Gastrocnemius medialis (tissue), 4 donors: ENCODE results near the gene WDR5. TPM values are rescaled to one million over a fixed set of nuclear protein-coding genes. Genes with fewer than 3 reads are reported as not detected.

Experiments used
- ATAC-seq, 2 donors: fragments of 150-250 bp; one replicate each; pipeline ENCODE4 v1.9.1; 2016
- DNase-seq, 2 donors: peaks; one replicate each; pipeline ENCODE4 v3.0.0-alpha.2; 2019
- H3K27ac ChIP-seq, 4 donors: fragments of 200-600 bp; sonication (generic); 1 replicate in 1 of 4; 2 replicates in 3 of 4; pipeline ENCODE4 v1.5.1; 2016 to 2018; ENCODE audit warnings: mild to moderate bottlenecking in 2 of 4, moderate library complexity in 1 of 4
- H3K27me3 ChIP-seq, 3 donors: fragments of 200-600 bp; sonication (generic) in 2 of 3; 1 replicate in 1 of 3; 2 replicates in 2 of 3; pipeline versions ENCODE4 v1.5.1 to v1.6.0; 2016 to 2019; ENCODE audit warnings: mild to moderate bottlenecking in 1 of 3, moderate library complexity in 1 of 3
- H3K36me3 ChIP-seq, 2 donors: fragments of 200-600 bp; sonication (generic) in 1 of 2; one replicate each; pipeline ENCODE4 v1.5.1; 2017 to 2018
- H3K4me1 ChIP-seq, 2 donors: fragments of 200-600 bp; sonication (generic) in 1 of 2; one replicate each; pipeline ENCODE4 v1.5.1; 2016 to 2017; ENCODE audit warnings: mild to moderate bottlenecking in 2 of 2
- H3K4me3 ChIP-seq, 4 donors: fragments of 200-600 bp; sonication (generic) in 3 of 4; 1 replicate in 1 of 4; 2 replicates in 3 of 4; pipeline ENCODE4 v1.5.1; 2016 to 2019; ENCODE audit warnings: mild to moderate bottlenecking in 2 of 4
- H3K9me3 ChIP-seq, 3 donors: fragments of 200-600 bp; sonication (generic) in 2 of 3; 1 replicate in 1 of 3; 2 replicates in 2 of 3; pipeline ENCODE4 v1.5.1; 2016 to 2019
- POLR2A ChIP-seq, 2 donors: fragments of 450-650 bp; IDR thresholded peaks; one replicate each; pipeline ENCODE4 v1.6.1; 2017; ENCODE audit warnings: antibody characterized with exemption in 2 of 2, mild to moderate bottlenecking in 2 of 2, moderate library complexity in 2 of 2
- in situ Hi-C, 4 donors: fragments of 200-750 bp; cut with MboI; loops; one replicate each; pipeline versions ENCODE4 v1.15.0 to v1.8.0; 2017; ENCODE audit warnings: low sequenced_read_pairs in 4 of 4
- intact Hi-C: fragments of 100-400 bp; cut with DNase I; formaldehyde crosslinking; loops from one replicate; pipeline ENCODE4 v1.15.1; 2023; ENCODE audit warnings: low total_unique reads
- total RNA-seq, 4 donors: library from RNA; depleted of rRNA; stranded (reverse); fragments of >200 nt; gene quantifications; one replicate each; pipeline versions ENCODE4 v1.1.0 to v1.2.3, GENCODE V29; 2016
- TF ChIP-seq, protein P1 (sequence below), 5 experiments: fragments of 450-650 bp in 3 of 5; fragments of 200-600 bp in 2 of 5; sonication (generic) in 2 of 5; IDR thresholded peaks in 4 of 5; conservative IDR thresholded peaks in 1 of 5; 1 replicate in 4 of 5; 2 replicates in 1 of 5; pipeline ENCODE4 v1.5.1; 2016 to 2019; ENCODE audit warnings: antibody characterized with exemption in 5 of 5, mild to moderate bottlenecking in 3 of 5, moderate library complexity in 3 of 5

Gene WDR5
- total RNA-seq, 4 donors from 2014 or later: 19.8 to 39.3 (median 31.9) TPM

DNA sequence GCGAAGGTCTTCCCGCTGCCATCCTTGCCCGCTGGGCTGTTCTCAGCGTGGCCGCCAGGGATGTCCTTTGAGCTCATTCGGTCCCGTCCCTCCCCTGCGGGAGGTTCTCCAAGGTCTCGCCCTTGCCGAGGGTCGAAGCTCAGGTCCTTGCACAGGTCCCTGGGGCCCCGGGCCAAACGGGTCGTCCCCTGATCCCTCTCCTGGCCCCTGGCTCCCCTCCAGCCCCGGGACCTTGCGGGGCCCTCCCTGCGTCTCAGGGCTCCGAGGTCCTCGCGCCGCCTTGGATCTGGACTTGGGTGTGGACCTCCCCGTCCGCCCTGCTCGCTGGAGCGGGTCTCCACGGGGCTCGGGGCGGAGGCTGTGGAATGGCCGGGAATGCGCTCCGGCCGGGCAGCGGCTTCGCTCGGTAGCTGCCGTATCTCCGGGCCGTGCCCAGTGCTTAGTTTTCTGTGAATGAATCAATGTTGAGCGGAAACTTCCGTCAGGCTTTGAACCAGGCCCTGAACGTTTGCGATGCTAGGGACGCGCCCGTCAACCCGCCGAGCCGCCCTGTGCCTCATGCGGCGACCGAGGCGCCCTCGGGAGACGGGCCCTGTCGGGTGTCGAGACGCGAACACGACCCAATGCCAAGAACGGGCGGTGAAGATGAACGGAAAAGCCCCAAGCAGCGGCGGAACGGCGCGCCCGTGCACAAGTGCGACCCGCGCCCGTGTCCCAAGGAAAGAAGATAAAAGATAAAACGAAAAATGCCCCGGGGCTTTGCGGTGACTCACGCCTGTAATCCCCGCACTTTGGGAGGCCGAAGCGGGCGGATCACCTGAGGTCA, 27.7 kb downstream of the WDR5 start:
- Histone ChIP-seq H3K4me3 (no peak overlapping the region), H3K27me3 (no peaks in the 10 kb centered on the region), H3K4me1 (peaks cover 4 to 10% of the 10 kb centered on the region in 2 donors), H3K36me3 (peaks cover 0 to 2% of the 10 kb centered on the region in 2 donors), H3K9me3 (no peaks in the 10 kb centered on the region), H3K27ac (no peak overlapping the region)
- ATAC-seq (peak in 1 of 2 donors; percentile 31), DNase-seq (peak; percentile 45 to 60)
- intact Hi-C loops: loop anchor here (1.0 to 10.0 kb wide), 3 partner anchors 27 to 571 kb away; partner anchors contain the start of gene WDR5
- TF ChIP-seq, protein P1, sequence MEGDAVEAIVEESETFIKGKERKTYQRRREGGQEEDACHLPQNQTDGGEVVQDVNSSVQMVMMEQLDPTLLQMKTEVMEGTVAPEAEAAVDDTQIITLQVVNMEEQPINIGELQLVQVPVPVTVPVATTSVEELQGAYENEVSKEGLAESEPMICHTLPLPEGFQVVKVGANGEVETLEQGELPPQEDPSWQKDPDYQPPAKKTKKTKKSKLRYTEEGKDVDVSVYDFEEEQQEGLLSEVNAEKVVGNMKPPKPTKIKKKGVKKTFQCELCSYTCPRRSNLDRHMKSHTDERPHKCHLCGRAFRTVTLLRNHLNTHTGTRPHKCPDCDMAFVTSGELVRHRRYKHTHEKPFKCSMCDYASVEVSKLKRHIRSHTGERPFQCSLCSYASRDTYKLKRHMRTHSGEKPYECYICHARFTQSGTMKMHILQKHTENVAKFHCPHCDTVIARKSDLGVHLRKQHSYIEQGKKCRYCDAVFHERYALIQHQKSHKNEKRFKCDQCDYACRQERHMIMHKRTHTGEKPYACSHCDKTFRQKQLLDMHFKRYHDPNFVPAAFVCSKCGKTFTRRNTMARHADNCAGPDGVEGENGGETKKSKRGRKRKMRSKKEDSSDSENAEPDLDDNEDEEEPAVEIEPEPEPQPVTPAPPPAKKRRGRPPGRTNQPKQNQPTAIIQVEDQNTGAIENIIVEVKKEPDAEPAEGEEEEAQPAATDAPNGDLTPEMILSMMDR (IDR thresholded peaks at IDR 0.05 in 4 of 5, conservative IDR thresholded peaks at IDR 0.05 in 1 of 5): peak; percentile 39 to 63 (median 60)
- TF ChIP-seq POLR2A (IDR thresholded peaks at IDR 0.05): no peak
- in situ Hi-C loops: loop anchor here in 2 of 4 donors (10.0 kb wide), 2 partner anchors 161 to 281 kb away; partner anchors contain the start of gene RXRA (in 1 of the 2)

DNA sequence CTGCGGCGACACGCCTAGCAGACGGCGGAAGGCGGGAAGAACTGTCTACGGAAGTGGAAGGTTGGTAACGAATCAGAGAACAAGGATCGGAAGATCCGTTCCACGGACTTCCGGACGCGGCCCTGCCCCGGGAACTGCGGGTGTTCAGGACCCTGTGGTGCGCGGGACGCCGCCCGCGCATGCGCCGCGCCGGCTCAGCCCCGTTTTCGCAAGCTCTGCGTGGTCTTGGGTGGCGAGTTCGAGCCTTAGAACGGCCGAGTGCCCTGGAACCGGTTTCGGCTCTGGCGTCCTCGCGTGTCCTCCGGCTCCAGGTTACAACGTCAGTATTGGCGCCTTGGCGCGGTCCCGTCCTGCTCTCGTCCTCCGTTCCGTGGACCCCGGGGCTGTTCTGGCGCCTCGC, 29.0 kb downstream of the WDR5 start:
- DNase-seq (no peak), ATAC-seq (no peak)
- no peak overlapping the region for H3K4me3 ChIP-seq
- no peak overlapping the region for H3K27ac ChIP-seq
- H3K4me1 ChIP-seq: peaks cover 4 to 10% of the 10 kb centered on the region in 2 donors
- intact Hi-C loops (loop anchor here (1.0 to 10.0 kb wide), 2 partner anchors 43 to 570 kb away; no protein-coding TSS in a partner anchor), in situ Hi-C loops (loop anchor here (5.0 to 10.0 kb wide), 4 partner anchors 160 to 282 kb away; partner anchors contain the start of gene RXRA (in 1 of the 4))
- TF ChIP-seq, protein P1 (IDR thresholded peaks at IDR 0.05 in 4 of 5, conservative IDR thresholded peaks at IDR 0.05 in 1 of 5): no peak
- no peak for TF ChIP-seq POLR2A (IDR thresholded peaks at IDR 0.05)
- no peaks in the 10 kb centered on the region for H3K9me3 ChIP-seq
- no peaks in the 10 kb centered on the region for H3K36me3 ChIP-seq
- no peaks in the 10 kb centered on the region for H3K27me3 ChIP-seq

DNA sequence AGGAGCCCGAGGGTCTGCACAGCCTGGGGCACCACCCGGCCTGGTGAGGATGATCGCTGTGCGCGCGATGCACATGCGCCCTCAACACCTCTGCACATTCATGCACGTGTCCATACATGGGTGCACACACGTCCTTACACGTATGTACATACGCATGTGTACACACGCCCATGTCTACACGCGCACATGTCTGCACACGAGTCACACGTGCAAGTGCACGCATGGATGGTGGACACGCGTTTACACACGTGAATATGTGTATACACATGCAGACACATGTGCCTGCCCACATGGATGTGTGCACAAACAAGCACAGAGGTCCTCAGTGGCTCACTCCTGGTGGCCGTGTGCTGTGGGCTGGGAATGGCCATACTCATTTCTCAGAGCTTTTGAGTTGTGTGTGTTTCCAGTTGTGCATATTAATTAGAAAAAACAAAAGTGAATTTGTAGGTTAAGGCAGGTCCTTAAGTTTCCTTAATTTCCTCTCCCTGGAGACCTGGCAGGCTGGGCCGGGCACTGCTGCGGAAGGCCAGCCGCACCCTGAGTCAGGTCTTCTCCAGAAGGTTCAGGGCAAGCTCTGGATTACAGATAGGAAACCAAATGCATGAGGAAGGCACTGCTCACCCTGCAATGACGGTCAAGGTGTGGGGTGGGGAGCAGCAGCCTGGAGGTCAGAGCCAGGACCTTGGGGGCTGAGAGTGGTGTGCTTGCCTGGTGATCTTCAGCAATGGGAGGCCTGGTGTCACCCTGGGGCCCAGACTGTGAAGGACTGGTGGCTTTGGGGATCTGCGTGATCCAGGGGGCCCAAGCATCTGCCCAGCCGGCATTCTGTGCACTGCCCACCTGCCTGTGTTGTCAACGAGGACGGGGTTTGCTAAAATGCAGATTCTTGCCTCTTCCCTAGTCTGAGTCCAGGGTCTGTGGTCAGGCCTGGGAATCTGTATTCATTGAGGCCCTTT, 29.8 kb downstream of the WDR5 start:
- TF ChIP-seq, protein P1 (IDR thresholded peaks at IDR 0.05 in 4 of 5, conservative IDR thresholded peaks at IDR 0.05 in 1 of 5): no peak
- no peak for TF ChIP-seq POLR2A (IDR thresholded peaks at IDR 0.05)
- H3K4me1 ChIP-seq: peaks cover 4 to 10% of the 10 kb centered on the region in 2 donors
- no peak overlapping the region for H3K4me3 ChIP-seq
- no peaks in the 10 kb centered on the region for H3K9me3 ChIP-seq
- ATAC-seq (no peak), DNase-seq (peak in 1 of 2 donors; percentile 41)
- H3K27me3 ChIP-seq: no peaks in the 10 kb centered on the region
- H3K36me3 ChIP-seq: no peaks in the 10 kb centered on the region
- no peak overlapping the region for H3K27ac ChIP-seq
- in situ Hi-C loops (loop anchor here (5.0 to 10.0 kb wide), 4 partner anchors 159 to 282 kb away; partner anchors contain the start of gene RXRA (in 1 of the 4)), intact Hi-C loops (loop anchor here (10.0 kb wide), 1 partner anchor 569 kb away; no protein-coding TSS in a partner anchor)

DNA sequence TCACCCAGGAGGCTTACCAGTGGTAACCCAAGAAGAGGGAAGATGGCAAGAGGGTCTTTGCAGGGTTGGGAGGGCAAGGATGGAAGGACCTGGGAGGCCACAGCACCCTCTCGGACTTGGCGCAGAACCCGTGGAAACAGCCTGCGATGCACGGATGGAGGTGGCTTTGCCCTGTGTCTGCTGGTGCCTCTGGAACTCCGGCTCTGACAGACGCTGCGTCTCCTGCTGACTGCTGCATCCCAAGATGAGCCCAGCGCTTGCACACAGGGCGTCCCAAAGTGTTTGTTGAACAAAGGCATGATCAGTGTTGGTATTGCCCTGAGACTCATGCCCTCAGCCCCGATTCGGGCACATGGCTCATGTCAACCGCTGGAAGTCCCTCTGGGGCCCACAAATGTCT, 30.5 kb downstream of the WDR5 start:
- TF ChIP-seq POLR2A (IDR thresholded peaks at IDR 0.05): no peak
- TF ChIP-seq, protein P1 (IDR thresholded peaks at IDR 0.05 in 4 of 5, conservative IDR thresholded peaks at IDR 0.05 in 1 of 5): no peak
- H3K27ac ChIP-seq: no peak overlapping the region
- H3K9me3 ChIP-seq: no peaks in the 10 kb centered on the region
- H3K4me3 ChIP-seq: no peak overlapping the region
- intact Hi-C loops (loop anchor here (10.0 kb wide), 1 partner anchor 568 kb away; no protein-coding TSS in a partner anchor), in situ Hi-C loops (loop anchor here (5.0 to 10.0 kb wide), 4 partner anchors 158 to 281 kb away; partner anchors contain the start of gene RXRA (in 1 of the 4))
- DNase-seq (no peak), ATAC-seq (no peak)
- H3K36me3 ChIP-seq: no peaks in the 10 kb centered on the region
- peaks cover 4 to 10% of the 10 kb centered on the region in 2 donors for H3K4me1 ChIP-seq
- no peaks in the 10 kb centered on the region for H3K27me3 ChIP-seq
